Brain microvascular endothelial cell (primary cell): ENCODE data around the gene MCM10.

Experiments used
- DNase-seq: peaks from one replicate; pipeline ENCODE4 v3.0.0-alpha.2; 2020
- H3K27ac ChIP-seq: fragments of 250-450 bp; sonication (Bioruptor Pico); 2 replicates; pipeline ENCODE4 v1.5.1; 2020; ENCODE audit warnings: mild to moderate bottlenecking, moderate library complexity
- H3K27me3 ChIP-seq: fragments of 250-450 bp; sonication (Bioruptor Pico); replicated peaks from 2 replicates; pipeline ENCODE4 v1.5.1; 2020; ENCODE audit warnings: mild to moderate bottlenecking
- H3K36me3 ChIP-seq: fragments of 250-450 bp; sonication (Bioruptor Pico); replicated peaks from 2 replicates; pipeline ENCODE4 v1.5.1; 2020; ENCODE audit warnings: mild to moderate bottlenecking
- H3K4me3 ChIP-seq: 2 replicates; pipeline ENCODE4 v1.5.1; 2011; ENCODE audit warnings: low read depth, mild to moderate bottlenecking, control low read depth, low read length, moderate library complexity
- CTCF ChIP-seq: IDR thresholded peaks from 2 replicates; pipeline ENCODE4 v1.5.1; 2011; ENCODE audit warnings: low read depth, mild to moderate bottlenecking, moderate library complexity, low read length, control low read depth, inconsistent platforms; ENCODE audit errors: missing control alignments
- in situ Hi-C: cut with HindIII; loops from 2 replicates; pipeline ENCODE4 v1.10.0; 2017; ENCODE audit warnings: low sequenced_read_pairs, low pct_ligation_motif_present

MCM10 gene

DNA sequence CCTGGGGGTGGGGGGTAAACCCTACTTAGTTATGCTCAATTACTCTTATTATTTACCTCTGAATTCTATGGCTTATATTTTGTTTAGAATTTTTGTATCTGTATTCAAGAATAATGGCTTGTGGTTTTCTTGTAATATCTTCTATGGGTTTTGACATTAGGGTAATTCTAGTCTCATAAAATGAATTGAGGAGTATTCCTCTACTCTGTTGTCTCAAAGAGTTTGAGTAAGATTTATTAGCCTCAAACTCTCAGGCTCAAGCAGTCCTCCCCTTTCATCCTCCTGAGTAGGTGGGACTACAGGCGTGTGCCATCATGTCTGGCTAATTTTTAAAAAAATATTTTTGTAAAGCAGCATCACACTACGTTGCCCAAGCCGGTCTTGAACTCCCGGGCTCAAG is 92.4 kb downstream of the MCM10 start:
- TF ChIP-seq CTCF, result no peak
- no peak overlapping the region for H3K27ac ChIP-seq
- H3K36me3 ChIP-seq, result no peaks in the 10 kb centered on the region
- no peak overlapping the region for H3K4me3 ChIP-seq
- in situ Hi-C loops, result no loop called here
- DNase-seq, result no peak
- no peaks in the 10 kb centered on the region for H3K27me3 ChIP-seq

- no peak for TF ChIP-seq CTCF
- H3K27me3 ChIP-seq, result no peaks in the 10 kb centered on the region
Observed at GRCh38 chr10:13256627-13257026, 95.3 kb downstream of the MCM10 start.

GRCh38 chr10:13257621-13258140 is 96.3 kb downstream of the MCM10 start:
- TF ChIP-seq CTCF, result no peak
- in situ Hi-C loops, result no loop called here
- no peaks in the 10 kb centered on the region for H3K27me3 ChIP-seq
- no peak for DNase-seq
- no peaks in the 10 kb centered on the region for H3K36me3 ChIP-seq
- no peak overlapping the region for H3K27ac ChIP-seq
- H3K4me3 ChIP-seq, result no peak overlapping the region

More at GRCh38 chr10:13256627-13257026, 95.3 kb downstream of the MCM10 start:
- Histone ChIP-seq H3K36me3 (no peaks in the 10 kb centered on the region), H3K27ac (no peak overlapping the region), H3K4me3 (no peak overlapping the region)
- no peak for DNase-seq
- in situ Hi-C loops, result no loop called here
